ENCODE measurements around the gene RGP1.

The RGP1 gene

GRCh38 chr9:35723908-35724307 lies 25.2 kb upstream of the RGP1 start:
- no peak for DNase-seq

GRCh38 chr9:35725362-35725761 lies 23.7 kb upstream of the RGP1 start:
- DNase-seq, result no peak

GRCh38 chr9:35726931-35727330 lies 22.2 kb upstream of the RGP1 start:
- DNase-seq, result no peak

GRCh38 chr9:35727676-35728040 lies 21.4 kb upstream of the RGP1 start:
- no peak for DNase-seq

GRCh38 chr9:35728041-35728971 lies 20.8 kb upstream of the RGP1 start:
- DNase-seq, result no peak

GRCh38 chr9:35729101-35729500 lies 20.0 kb upstream of the RGP1 start:
- DNase-seq, result no peak

- peak; percentile 4 for DNase-seq
These were observed 19.2 kb upstream of the RGP1 start for GRCh38 chr9:35729700-35730485.

- no peak for DNase-seq
These were observed 18.6 kb upstream of the RGP1 start for GRCh38 chr9:35730486-35730854.

GRCh38 chr9:35731415-35732184 lies 17.5 kb upstream of the RGP1 start:
- DNase-seq, result no peak

GRCh38 chr9:35732185-35732799 lies 16.8 kb upstream of the RGP1 start, which contains the start of the genes CREB3 and TLN1:
Gene CREB3 (plus strand): TSS chr9:35732666. CDS start chr9:35732773, 107 bp downstream.
Gene TLN1 (minus strand): TSS chr9:35732195. CDS start chr9:35725694, 6,501 bp downstream.
- peak; percentile 96 for DNase-seq

- peak; percentile 37 for DNase-seq
These were observed 16.1 kb upstream of the RGP1 start for GRCh38 chr9:35732800-35733541.

- no peak for DNase-seq
These were observed 15.0 kb upstream of the RGP1 start for GRCh38 chr9:35734096-35734495.

- peak; percentile 43 for DNase-seq
These were observed 12.9 kb upstream of the RGP1 start for GRCh38 chr9:35736201-35736633.

- no peak for DNase-seq
These were observed 11.9 kb upstream of the RGP1 start for GRCh38 chr9:35737143-35737542.

GRCh38 chr9:35738186-35738585 lies 10.9 kb upstream of the RGP1 start:
- DNase-seq, result no peak

- DNase-seq, result no peak
These were observed 10.2 kb upstream of the RGP1 start for GRCh38 chr9:35738924-35739323.

- no peak for DNase-seq
These were observed 8.8 kb upstream of the RGP1 start for GRCh38 chr9:35740243-35740642.

GRCh38 chr9:35741740-35742139 lies 7.3 kb upstream of the RGP1 start:
- DNase-seq, result no peak

GRCh38 chr9:35743452-35743851 lies 5.6 kb upstream of the RGP1 start:
- no peak for DNase-seq

GRCh38 chr9:35743880-35744518 lies 5.1 kb upstream of the RGP1 start:
- DNase-seq, result no peak

- no peak for DNase-seq
These were observed 3.5 kb upstream of the RGP1 start for GRCh38 chr9:35745569-35745968.

Data from NCI-H1105 (cell line).